HepG2 (cell line): Measurements from ENCODE around the gene SFRP4. TPM values are rescaled to one million over a fixed set of nuclear protein-coding genes. Genes with fewer than 3 reads are reported as not detected.

Experiments used
- ATF5 ChIP-seq: sonication (generic); formaldehyde crosslinking; IDR thresholded peaks from 2 replicates; pipeline ENCODE4 v1.4.0; 2020; ENCODE audit warnings: mild to moderate bottlenecking, low read depth, missing genetic modification reagents
- CREB1 ChIP-seq, 2 experiments: fragments of 450-650 bp in 1 of 2; IDR thresholded peaks; 2 replicates each; pipeline ENCODE4 v1.6.1; 2016 to 2017; ENCODE audit warnings: control low read depth in 1 of 2, mild to moderate bottlenecking in 1 of 2, missing compliant biosample characterization in 1 of 2, missing genetic modification characterization in 1 of 2
- DMTF1 ChIP-seq: sonication (generic); formaldehyde crosslinking; IDR thresholded peaks from 2 replicates; pipeline ENCODE4 v1.4.0; 2020; ENCODE audit warnings: mild to moderate bottlenecking, missing genetic modification reagents
- FOSL2 ChIP-seq: sonication (generic); formaldehyde crosslinking; IDR thresholded peaks from 2 replicates; pipeline ENCODE4 v1.4.0; 2020; ENCODE audit warnings: missing genetic modification reagents
- MYC ChIP-seq: sonication (generic); formaldehyde crosslinking; IDR thresholded peaks from 2 replicates; pipeline ENCODE4 v1.9.0; 2021; ENCODE audit warnings: missing genetic modification reagents, borderline replicate concordance
- PAXIP1 ChIP-seq: sonication (generic); formaldehyde crosslinking; conservative IDR thresholded peaks from 2 replicates; pipeline ENCODE4 v1.4.0; 2020; ENCODE audit warnings: mild to moderate bottlenecking, missing genetic modification reagents, moderate library complexity
- TFDP2 ChIP-seq: sonication (generic); formaldehyde crosslinking; IDR thresholded peaks from 2 replicates; pipeline ENCODE4 v1.4.0; 2020; ENCODE audit warnings: missing genetic modification reagents
- THAP7 ChIP-seq: sonication (generic); formaldehyde crosslinking; IDR thresholded peaks from 2 replicates; pipeline ENCODE4 v1.8.1; 2023; ENCODE audit warnings: mild to moderate bottlenecking, missing genetic modification reagents
- UBTF ChIP-seq: sonication (generic); formaldehyde crosslinking; IDR thresholded peaks from 2 replicates; pipeline ENCODE4 v1.4.0; 2020; ENCODE audit warnings: mild to moderate bottlenecking, missing genetic modification reagents
- ZBTB21 ChIP-seq: sonication (generic); formaldehyde crosslinking; IDR thresholded peaks from 2 replicates; pipeline ENCODE4 v1.4.0; 2020; ENCODE audit warnings: missing genetic modification reagents
- ZBTB43 ChIP-seq: sonication (generic); formaldehyde crosslinking; conservative IDR thresholded peaks from 2 replicates; pipeline ENCODE4 v1.4.0; 2020; ENCODE audit warnings: missing genetic modification reagents
- ZNF33B ChIP-seq: sonication (generic); formaldehyde crosslinking; IDR thresholded peaks from 2 replicates; pipeline ENCODE4 v1.5.1; 2020; ENCODE audit warnings: mild to moderate bottlenecking, missing genetic modification reagents
- ZNF343 ChIP-seq: sonication (generic); formaldehyde crosslinking; IDR thresholded peaks from 2 replicates; pipeline ENCODE4 v1.4.0; 2020; ENCODE audit warnings: mild to moderate bottlenecking, missing genetic modification reagents
- ZNF670 ChIP-seq: sonication (generic); formaldehyde crosslinking; IDR thresholded peaks from 2 replicates; pipeline ENCODE4 v1.8.0; 2022; ENCODE audit warnings: mild to moderate bottlenecking, missing genetic modification reagents, borderline replicate concordance
- ZNF883 ChIP-seq: sonication (generic); formaldehyde crosslinking; IDR thresholded peaks from 2 replicates; pipeline ENCODE4 v1.5.1; 2020; ENCODE audit warnings: mild to moderate bottlenecking, missing genetic modification reagents; ENCODE audit errors: not compliant biosample characterization
- polyA plus RNA-seq, 8 experiments: library from polyadenylated mRNA; depleted of rRNA in 3 of 8; stranded (reverse) in 7 of 8; unstranded in 1 of 8; fragments of >200 nt; fragmentation: Illumina TruSeq in 4 of 8; extraction: Trizol in 4 of 8; gene quantifications; 2 replicates each; pipeline versions ENCODE4 v1.2.1 to v1.2.3, GENCODE V29; 2011 to 2016; ENCODE audit warnings: low read depth in 4 of 8, missing spikeins in 1 of 8, mixed read lengths in 1 of 8; ENCODE audit not compliant: insufficient read depth in 1 of 8
- total RNA-seq, 5 experiments: library from RNA; depleted of rRNA; stranded (reverse); fragments of >200 nt; fragmentation: Illumina TruSeq; extraction: Trizol; gene quantifications; 2 replicates each; pipeline ENCODE4 v1.2.3, GENCODE V29; 2016; ENCODE audit warnings: low read depth in 1 of 5

The SFRP4 gene
- total and polyA plus RNA-seq, 2 of the 13 experiments (the other 11 are each of a cell fraction or from before 2014, with no cell fraction given) = 0.96 to 1.8 TPM

GRCh38 chr7:37945336-37945735 is 28.7 kb upstream of the SFRP4 start (continued):
- TF ChIP-seq MYC (CRISPR knock-in tag) (no peak), CREB1 (IDR thresholded peaks at IDR 0.05) (peak; percentile 44), CREB1 (CRISPR knock-in tag; IDR thresholded peaks at IDR 0.05) (no peak), FOSL2 (CRISPR knock-in tag) (0 out of 2 replicates have a peak, but pooled peaks have one; percentile 13), DMTF1 (CRISPR knock-in tag) (no peak), PAXIP1 (CRISPR knock-in tag) (no peak), THAP7 (CRISPR knock-in tag) (no peak), ZNF883 (no peak), ZBTB21 (CRISPR knock-in tag) (0 out of 2 replicates have a peak, but pooled peaks have one; percentile 29), UBTF (no peak), ZNF670 (CRISPR knock-in tag) (no peak), ZNF33B (CRISPR knock-in tag) (no peak), ATF5 (no peak), ZNF343 (CRISPR knock-in tag) (no peak), TFDP2 (CRISPR knock-in tag) (no peak), ZBTB43 (no peak)
